MG63 (cell line): ENCODE data around the gene ARID1A. TPM values are rescaled to one million over a fixed set of nuclear protein-coding genes. Genes with fewer than 3 reads are reported as not detected.

ENCODE experiments used
- DNase-seq: peaks from one replicate; pipeline ENCODE4 v3.0.0-alpha.2; 2020
- H3K27me3 ChIP-seq: fragments of 250-450 bp; sonication (Bioruptor Pico); 2 replicates; pipeline ENCODE4 v1.5.1; 2020; ENCODE audit warnings: mild to moderate bottlenecking, moderate library complexity
- H3K36me3 ChIP-seq: fragments of 250-450 bp; sonication (Bioruptor Pico); 2 replicates; pipeline ENCODE4 v1.5.1; 2020; ENCODE audit warnings: mild to moderate bottlenecking, moderate library complexity
- H3K4me3 ChIP-seq: fragments of 250-450 bp; sonication (Bioruptor Pico); 2 replicates; pipeline ENCODE4 v1.5.1; 2020; ENCODE audit warnings: mild to moderate bottlenecking, moderate library complexity
- H3K9me3 ChIP-seq: fragments of 250-450 bp; sonication (Bioruptor Pico); 2 replicates; pipeline ENCODE4 v1.5.1; 2020; ENCODE audit warnings: mild to moderate bottlenecking, moderate library complexity
- total RNA-seq: library from RNA; depleted of rRNA; stranded (reverse); fragments of >200 nt; shearing (Covaris generic); gene quantifications from 2 replicates; pipeline ENCODE4 v1.2.3, GENCODE V29; 2014; ENCODE audit warnings: low replicate concordance

ARID1A gene
- total RNA-seq, 1 experiment from 2014 or later, result 14.6 TPM

GRCh38 chr1:26771643-26772321 is 76.0 kb downstream of the ARID1A start:
- Histone ChIP-seq H3K4me3 (no peak overlapping the region), H3K9me3 (no peaks in the 10 kb centered on the region), H3K27me3 (no peaks in the 10 kb centered on the region), H3K36me3 (peaks cover 84% of the 10 kb centered on the region)
- peak; percentile 98 for DNase-seq

GRCh38 chr1:26772687-26773086 is 76.9 kb downstream of the ARID1A start:
- no peaks in the 10 kb centered on the region for H3K27me3 ChIP-seq
- H3K4me3 ChIP-seq, result no peak overlapping the region
- peak; percentile 85 for DNase-seq
- H3K9me3 ChIP-seq, result no peaks in the 10 kb centered on the region
- H3K36me3 ChIP-seq, result peaks cover 84% of the 10 kb centered on the region

- no peaks in the 10 kb centered on the region for H3K9me3 ChIP-seq
- peaks cover 84% of the 10 kb centered on the region for H3K36me3 ChIP-seq
- no peaks in the 10 kb centered on the region for H3K27me3 ChIP-seq
- no peak overlapping the region for H3K4me3 ChIP-seq
- DNase-seq, result no peak
Measured at GRCh38 chr1:26774462-26774861, 78.6 kb downstream of the ARID1A start.

GRCh38 chr1:26775666-26776065 is 79.9 kb downstream of the ARID1A start:
- Histone ChIP-seq H3K4me3 (no peak overlapping the region), H3K9me3 (no peaks in the 10 kb centered on the region), H3K36me3 (peaks cover 84% of the 10 kb centered on the region), H3K27me3 (no peaks in the 10 kb centered on the region)
- DNase-seq, result peak; percentile 49

GRCh38 chr1:26779098-26779668 is 83.4 kb downstream of the ARID1A start:
- Histone ChIP-seq H3K36me3 (peaks cover 89% of the 10 kb centered on the region), H3K27me3 (no peaks in the 10 kb centered on the region), H3K9me3 (no peaks in the 10 kb centered on the region), H3K4me3 (no peak overlapping the region)
- DNase-seq, result no peak

GRCh38 chr1:26780344-26780957 is 84.6 kb downstream of the ARID1A start:
- Histone ChIP-seq H3K9me3 (no peaks in the 10 kb centered on the region), H3K36me3 (peaks cover 82% of the 10 kb centered on the region), H3K4me3 (no peak overlapping the region), H3K27me3 (no peaks in the 10 kb centered on the region)
- no peak for DNase-seq

- no peaks in the 10 kb centered on the region for H3K27me3 ChIP-seq
- H3K9me3 ChIP-seq, result no peaks in the 10 kb centered on the region
- H3K36me3 ChIP-seq, result peaks cover 73% of the 10 kb centered on the region
- H3K4me3 ChIP-seq, result no peak overlapping the region
- no peak for DNase-seq
Measured at GRCh38 chr1:26781206-26781825, 85.5 kb downstream of the ARID1A start.

GRCh38 chr1:26782521-26783212 is 86.9 kb downstream of the ARID1A start:
- Histone ChIP-seq H3K4me3 (no peak overlapping the region), H3K9me3 (no peaks in the 10 kb centered on the region), H3K36me3 (peaks cover 60% of the 10 kb centered on the region), H3K27me3 (no peaks in the 10 kb centered on the region)
- no peak for DNase-seq

GRCh38 chr1:26783646-26784022 is 87.8 kb downstream of the ARID1A start:
- H3K27me3 ChIP-seq, result no peaks in the 10 kb centered on the region
- no peak for DNase-seq
- no peak overlapping the region for H3K4me3 ChIP-seq
- peaks cover 50% of the 10 kb centered on the region for H3K36me3 ChIP-seq
- no peaks in the 10 kb centered on the region for H3K9me3 ChIP-seq

- H3K4me3 ChIP-seq, result no peak overlapping the region
Measured at GRCh38 chr1:26784023-26784871, 88.4 kb downstream of the ARID1A start.

GRCh38 chr1:26784886-26785285 is 89.1 kb downstream of the ARID1A start:
- Histone ChIP-seq H3K9me3 (no peaks in the 10 kb centered on the region), H3K4me3 (no peak overlapping the region), H3K27me3 (no peaks in the 10 kb centered on the region), H3K36me3 (peaks cover 37% of the 10 kb centered on the region)
- DNase-seq, result no peak

More at GRCh38 chr1:26784023-26784871, 88.4 kb downstream of the ARID1A start:
- Histone ChIP-seq H3K9me3 (no peaks in the 10 kb centered on the region), H3K36me3 (peaks cover 44% of the 10 kb centered on the region), H3K27me3 (no peaks in the 10 kb centered on the region)
- DNase-seq, result peak; percentile 59

GRCh38 chr1:26785611-26786436 is 90.0 kb downstream of the ARID1A start:
- no peak for DNase-seq
- peaks cover 28% of the 10 kb centered on the region for H3K36me3 ChIP-seq
- H3K27me3 ChIP-seq, result no peaks in the 10 kb centered on the region
- no peaks in the 10 kb centered on the region for H3K9me3 ChIP-seq
- H3K4me3 ChIP-seq, result no peak overlapping the region

GRCh38 chr1:26786437-26787380 is 90.9 kb downstream of the ARID1A start:
- H3K36me3 ChIP-seq, result peaks cover 22% of the 10 kb centered on the region
- DNase-seq, result peak; percentile 67

GRCh38 chr1:26787381-26787705 is 91.5 kb downstream of the ARID1A start:
- H3K9me3 ChIP-seq, result no peaks in the 10 kb centered on the region
- H3K4me3 ChIP-seq, result peak overlapping the region; percentile 75
- no peak for DNase-seq
- H3K27me3 ChIP-seq, result no peaks in the 10 kb centered on the region
- H3K36me3 ChIP-seq, result peaks cover 20% of the 10 kb centered on the region

More at GRCh38 chr1:26786437-26787380, 90.9 kb downstream of the ARID1A start:
- Histone ChIP-seq H3K4me3 (peak overlapping the region; percentile 75), H3K9me3 (no peaks in the 10 kb centered on the region), H3K27me3 (no peaks in the 10 kb centered on the region)
